Smooth muscle cell (in vitro differentiated cells): ENCODE measurements around the gene ZNF699. TPM values are rescaled to one million over a fixed set of nuclear protein-coding genes. Genes with fewer than 3 reads are reported as not detected.

Experiments
- DNase-seq: peaks from one replicate; lab custom pipeline; 2025; ENCODE audit not compliant: unreplicated experiment; lab: John Stamatoyannopoulos, UW
- H2AFZ ChIP-seq: fragments of 200-600 bp; sonication (generic); 2 replicates; pipeline ENCODE4 v1.6.0; 2016; ENCODE audit warnings: antibody characterized with exemption, low read depth, mild to moderate bottlenecking
- H3F3A ChIP-seq: fragments of 200-600 bp; sonication (generic); 2 replicates; pipeline ENCODE4 v1.6.0; 2017; ENCODE audit warnings: antibody characterized with exemption, low read depth
- H3K27ac ChIP-seq: fragments of 200-600 bp; sonication (generic); 2 replicates; pipeline ENCODE4 v1.5.1; 2016; ENCODE audit warnings: low read depth, mild to moderate bottlenecking
- H3K27me3 ChIP-seq: fragments of 200-600 bp; sonication (generic); 2 replicates; pipeline ENCODE4 v1.6.1; 2016; ENCODE audit warnings: low read depth, mild to moderate bottlenecking
- H3K36me3 ChIP-seq: fragments of 200-600 bp; sonication (generic); 2 replicates; pipeline ENCODE4 v1.5.1; 2016; ENCODE audit warnings: low read depth
- H3K4me1 ChIP-seq: fragments of 200-600 bp; sonication (generic); 2 replicates; pipeline ENCODE4 v1.5.1; 2016; ENCODE audit warnings: low read depth
- H3K4me2 ChIP-seq: fragments of 200-600 bp; sonication (generic); 2 replicates; pipeline ENCODE4 v1.6.0; 2016; ENCODE audit warnings: mild to moderate bottlenecking
- H3K4me3 ChIP-seq: fragments of 200-600 bp; sonication (generic); 2 replicates; pipeline ENCODE4 v1.5.1; 2016; ENCODE audit warnings: mild to moderate bottlenecking
- H3K79me2 ChIP-seq: fragments of 200-600 bp; sonication (generic); 2 replicates; pipeline ENCODE4 v1.6.0; 2016; ENCODE audit warnings: low read depth, mild to moderate bottlenecking
- H3K9ac ChIP-seq: fragments of 200-600 bp; sonication (generic); 2 replicates; pipeline ENCODE4 v1.6.0; 2016; ENCODE audit warnings: low read depth
- H3K9me3 ChIP-seq: fragments of 200-600 bp; sonication (generic); replicated peaks from 2 replicates; pipeline ENCODE4 v1.5.1; 2016; ENCODE audit warnings: low read depth
- H4K20me1 ChIP-seq: fragments of 200-600 bp; sonication (generic); 2 replicates; pipeline ENCODE4 v1.6.0; 2016; ENCODE audit warnings: low read depth
- WGBS: methylation state at CpG from one replicate; pipeline ENCODE4 v1.1.7; 2016; ENCODE audit warnings: low lambda C conversion rate; 5-methylcytosine and 5-hydroxymethylcytosine counted together
- polyA plus RNA-seq: library from polyadenylated mRNA; unstranded; fragments of >200 nt; fragmentation: Nextera tagmentation; extraction: Ambion mirVana; gene quantifications from 2 replicates; pipeline ENCODE4 v1.2.1, GENCODE V29; 2016
- total RNA-seq: library from RNA; depleted of rRNA; stranded (reverse); fragments of >200 nt; gene quantifications from 2 replicates; pipeline ENCODE4 v1.2.3, GENCODE V29; 2014
- TF ChIP-seq, protein P1 (sequence below): fragments of 200-600 bp; sonication (generic); IDR thresholded peaks from 2 replicates; pipeline ENCODE4 v1.5.1; 2017; ENCODE audit warnings: borderline replicate concordance, mild to moderate bottlenecking, antibody characterized with exemption; ENCODE audit not compliant: insufficient read depth, poor library complexity, severe bottlenecking

Gene ZNF699
- total and polyA plus RNA-seq, 2 experiments from 2014 or later: 3.5 to 6.3 TPM

DNA sequence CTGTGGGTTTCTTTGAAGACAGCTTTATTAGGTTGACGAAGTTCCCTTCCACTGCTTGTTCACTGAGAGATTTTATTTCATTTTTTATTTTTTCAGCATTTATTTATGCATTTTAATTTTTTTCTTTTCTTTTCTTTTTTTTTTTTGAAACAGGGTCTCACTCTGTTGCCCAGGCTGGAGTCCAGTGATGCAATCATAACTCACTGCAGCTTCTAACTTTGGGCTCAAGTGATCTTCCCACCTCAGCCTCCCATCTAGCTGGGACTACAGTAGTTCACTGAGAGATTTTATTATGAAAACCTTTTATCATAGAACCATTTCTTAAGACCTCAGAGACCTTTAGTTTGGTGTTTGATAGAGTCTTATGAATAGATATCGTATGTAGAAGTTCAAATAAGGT lies 42.9 kb upstream of the ZNF699 start:
- Histone ChIP-seq H3K79me2 (no peaks in the 10 kb centered on the region), H3K4me2 (no peak overlapping the region), H3K36me3 (peaks cover 8% of the 10 kb centered on the region), H3K27me3 (no peaks in the 10 kb centered on the region), H3F3A (no peaks in the 10 kb centered on the region), H3K4me1 (no peaks in the 10 kb centered on the region), H3K27ac (no peak overlapping the region), H2AFZ (no peak overlapping the region), H3K9ac (no peak overlapping the region), H3K4me3 (no peak overlapping the region), H3K9me3 (peaks cover 15% of the 10 kb centered on the region), H4K20me1 (no peaks in the 10 kb centered on the region)
- DNase-seq: no peak
- 97% methylated on average over 2 of the region's 2 CpGs for WGBS
- TF ChIP-seq, protein P1, sequence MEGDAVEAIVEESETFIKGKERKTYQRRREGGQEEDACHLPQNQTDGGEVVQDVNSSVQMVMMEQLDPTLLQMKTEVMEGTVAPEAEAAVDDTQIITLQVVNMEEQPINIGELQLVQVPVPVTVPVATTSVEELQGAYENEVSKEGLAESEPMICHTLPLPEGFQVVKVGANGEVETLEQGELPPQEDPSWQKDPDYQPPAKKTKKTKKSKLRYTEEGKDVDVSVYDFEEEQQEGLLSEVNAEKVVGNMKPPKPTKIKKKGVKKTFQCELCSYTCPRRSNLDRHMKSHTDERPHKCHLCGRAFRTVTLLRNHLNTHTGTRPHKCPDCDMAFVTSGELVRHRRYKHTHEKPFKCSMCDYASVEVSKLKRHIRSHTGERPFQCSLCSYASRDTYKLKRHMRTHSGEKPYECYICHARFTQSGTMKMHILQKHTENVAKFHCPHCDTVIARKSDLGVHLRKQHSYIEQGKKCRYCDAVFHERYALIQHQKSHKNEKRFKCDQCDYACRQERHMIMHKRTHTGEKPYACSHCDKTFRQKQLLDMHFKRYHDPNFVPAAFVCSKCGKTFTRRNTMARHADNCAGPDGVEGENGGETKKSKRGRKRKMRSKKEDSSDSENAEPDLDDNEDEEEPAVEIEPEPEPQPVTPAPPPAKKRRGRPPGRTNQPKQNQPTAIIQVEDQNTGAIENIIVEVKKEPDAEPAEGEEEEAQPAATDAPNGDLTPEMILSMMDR: no peak

DNA sequence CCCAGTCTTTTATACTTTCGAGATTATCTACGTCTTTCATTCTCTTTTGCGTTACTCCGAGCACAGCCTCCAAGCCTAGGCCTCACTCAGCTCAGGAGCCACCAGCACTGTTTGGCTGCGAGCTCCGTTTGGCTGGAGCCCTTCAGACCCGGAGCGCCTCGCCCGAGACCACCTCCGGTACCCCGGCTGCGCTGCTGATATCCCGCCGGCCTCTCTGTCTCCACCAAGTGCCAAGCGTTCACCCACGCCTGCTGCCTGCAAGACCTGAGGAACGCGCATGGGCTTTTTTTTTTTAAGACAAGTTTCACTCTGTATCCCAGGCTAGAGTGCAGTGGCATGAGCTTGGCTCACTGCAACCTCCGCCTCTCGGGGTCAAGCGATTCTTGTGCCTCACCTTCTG lies 39.0 kb upstream of the ZNF699 start:
- Histone ChIP-seq H3K4me3 (no peak overlapping the region), H3K9ac (no peak overlapping the region), H3K27ac (no peak overlapping the region), H3F3A (no peaks in the 10 kb centered on the region), H3K9me3 (peaks cover 31% of the 10 kb centered on the region), H3K4me2 (no peak overlapping the region), H3K27me3 (no peaks in the 10 kb centered on the region), H3K4me1 (no peaks in the 10 kb centered on the region), H2AFZ (no peak overlapping the region), H4K20me1 (no peaks in the 10 kb centered on the region), H3K36me3 (peaks cover 25% of the 10 kb centered on the region), H3K79me2 (no peaks in the 10 kb centered on the region)
- DNase-seq: no peak
- 96% methylated on average over 22 of the region's 22 CpGs for WGBS
- TF ChIP-seq, protein P1: no peak

DNA sequence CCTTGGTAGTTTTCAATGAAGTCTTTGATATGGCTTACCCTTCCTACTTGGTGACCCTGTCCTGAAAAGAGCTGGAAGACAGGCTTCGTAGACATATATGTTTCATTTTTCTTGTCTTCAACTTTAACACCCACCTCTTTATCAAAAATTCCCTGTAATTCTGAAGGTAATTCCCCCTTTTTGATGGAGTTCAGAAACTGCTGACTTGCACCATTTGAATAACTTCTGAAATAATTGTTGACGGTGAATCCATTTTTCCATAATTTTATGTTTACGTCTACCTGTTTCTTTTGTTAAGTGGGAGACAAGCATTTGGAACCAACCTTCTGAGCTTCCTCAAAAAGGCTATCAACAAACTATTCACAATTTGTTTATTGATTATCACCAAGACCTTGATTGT lies 38.6 kb upstream of the ZNF699 start:
- Histone ChIP-seq H3K4me2 (no peak overlapping the region), H3K79me2 (no peaks in the 10 kb centered on the region), H3K4me1 (no peaks in the 10 kb centered on the region), H3K27me3 (no peaks in the 10 kb centered on the region), H3K9ac (no peak overlapping the region), H3K36me3 (peaks cover 30% of the 10 kb centered on the region), H3F3A (no peaks in the 10 kb centered on the region), H4K20me1 (no peaks in the 10 kb centered on the region), H2AFZ (no peak overlapping the region), H3K4me3 (no peak overlapping the region), H3K9me3 (peaks cover 36% of the 10 kb centered on the region), H3K27ac (no peak overlapping the region)
- TF ChIP-seq, protein P1: no peak
- no peak for DNase-seq
- 95% methylated on average over 3 of the region's 3 CpGs for WGBS

DNA sequence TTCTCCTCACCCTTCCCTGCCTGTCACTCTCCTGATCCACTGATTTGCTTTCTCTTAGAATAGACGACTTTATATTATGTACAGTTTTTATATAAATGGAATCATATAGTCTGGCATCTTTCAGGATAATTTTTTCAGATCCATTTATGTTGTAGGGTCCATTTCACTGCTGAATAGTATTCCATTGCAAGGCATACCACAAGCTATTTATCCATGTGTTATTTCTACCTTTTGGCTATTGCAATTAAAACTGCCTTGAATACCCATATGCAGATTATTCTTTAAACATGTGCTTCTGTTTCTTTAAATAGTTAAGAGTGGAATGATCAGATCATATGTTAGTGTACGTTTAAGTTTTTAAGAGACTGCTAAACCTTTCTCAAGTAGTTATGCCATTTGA lies 35.4 kb upstream of the ZNF699 start:
- Histone ChIP-seq H3K4me1 (no peaks in the 10 kb centered on the region), H3K36me3 (peaks cover 55% of the 10 kb centered on the region), H3K27ac (no peak overlapping the region), H3K4me3 (no peak overlapping the region), H3K9me3 (peaks cover 63% of the 10 kb centered on the region), H3K79me2 (no peaks in the 10 kb centered on the region), H2AFZ (no peak overlapping the region), H4K20me1 (no peaks in the 10 kb centered on the region), H3K9ac (no peak overlapping the region), H3K4me2 (no peak overlapping the region), H3F3A (peaks cover 9% of the 10 kb centered on the region), H3K27me3 (no peaks in the 10 kb centered on the region)
- 98% methylated on average over 2 of the region's 2 CpGs for WGBS
- TF ChIP-seq, protein P1: no peak
- no peak for DNase-seq
